ENCODE data around the gene EDEM1.

- TF ChIP-seq CTCF (IDR thresholded peaks at IDR 0.05): no peak
- TF ChIP-seq POLR2A (IDR thresholded peaks at IDR 0.05): no peak
Observed at GRCh38 chr3:5258526-5258925, 71.0 kb downstream of the EDEM1 start.
